ENCODE results near the gene PLEKHS1.
"Not testable (repeated sequence)": the region's sequence is repeated elsewhere in the genome, so short reads cannot be mapped to it uniquely, and the experiment has no call there.

The PLEKHS1 gene

GRCh38 chr10:113780681-113781250, 29.3 kb downstream of the PLEKHS1 start:
- H3K4me1 ChIP-seq (ENCODE audit: insufficient read depth, low read length): no peaks in the 10 kb centered on the region
- H3K36me3 ChIP-seq (ENCODE audit: insufficient read depth, low read length): no peaks in the 10 kb centered on the region
- H3K27me3 ChIP-seq (ENCODE audit: insufficient read depth, low read length): peaks cover 13% of the 10 kb centered on the region
- H2AFZ ChIP-seq (ENCODE audit: low read depth, low read length): no peak overlapping the region
- no peak overlapping the region for H3K4me3 ChIP-seq (ENCODE audit: low read length)
- H3K9me3 ChIP-seq (ENCODE audit: low read length): no peaks in the 10 kb centered on the region

DNA sequence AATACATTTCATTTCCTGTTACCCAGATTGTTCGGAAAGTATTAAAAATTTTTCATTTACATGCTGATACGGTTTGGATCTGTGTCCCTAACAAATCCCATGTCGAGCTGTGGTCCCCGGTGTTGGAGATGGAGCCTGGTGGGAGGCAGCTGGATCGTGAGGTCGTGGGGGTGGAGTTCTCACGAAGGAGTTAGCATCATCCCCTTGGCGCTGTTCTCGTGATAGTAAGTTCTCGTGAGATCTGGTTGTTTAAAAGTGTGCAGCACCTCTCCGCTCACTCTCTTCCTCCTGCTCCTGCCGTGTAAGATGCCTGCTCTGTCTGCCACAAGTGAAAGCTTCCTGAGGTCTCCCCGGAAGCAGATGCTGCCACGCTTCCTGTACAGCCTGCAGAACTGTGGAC, 30.9 kb downstream of the PLEKHS1 start:
- H3K36me3 ChIP-seq (ENCODE audit: insufficient read depth, low read length): no peaks in the 10 kb centered on the region
- H3K4me1 ChIP-seq (ENCODE audit: insufficient read depth, low read length): no peaks in the 10 kb centered on the region
- peaks cover 13% of the 10 kb centered on the region for H3K27me3 ChIP-seq (ENCODE audit: insufficient read depth, low read length)
- no peaks in the 10 kb centered on the region for H3K9me3 ChIP-seq (ENCODE audit: low read length)
- H2AFZ ChIP-seq (ENCODE audit: low read depth, low read length): no peak overlapping the region
- no peak overlapping the region for H3K4me3 ChIP-seq (ENCODE audit: low read length)

DNA sequence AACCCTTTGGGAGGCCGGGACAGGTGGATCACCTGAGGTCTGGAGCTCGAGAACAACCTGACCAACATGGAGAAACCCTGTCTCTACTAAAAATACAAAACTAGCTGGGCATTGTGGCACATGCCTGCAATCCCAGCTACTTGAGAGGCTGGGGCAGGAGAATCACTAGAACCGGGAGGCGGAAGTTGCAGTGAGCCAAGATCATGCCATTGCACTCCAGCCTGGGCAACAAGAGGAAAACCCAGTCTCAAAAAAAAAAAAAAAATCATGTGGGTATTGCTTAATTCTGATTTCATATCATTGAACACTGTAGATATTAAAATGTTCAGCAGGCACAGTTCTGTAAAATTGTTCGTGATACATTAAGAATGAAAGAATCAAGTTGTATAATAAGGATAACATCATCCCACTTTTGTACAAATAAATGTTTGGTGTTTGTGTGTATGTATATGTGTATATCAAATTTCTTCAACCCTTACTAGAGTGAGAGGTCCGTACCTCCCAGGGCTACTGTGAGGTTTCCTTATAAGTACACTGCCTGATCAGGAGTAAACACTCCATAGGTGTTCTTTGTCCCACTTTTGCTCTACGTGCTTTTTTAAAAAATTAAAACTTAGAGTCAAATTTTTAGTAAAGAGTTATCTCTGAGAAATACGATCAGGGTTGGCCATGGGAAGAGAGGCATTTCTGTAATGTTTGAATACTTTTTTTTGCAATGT, 31.7 kb downstream of the PLEKHS1 start:
- H3K36me3 ChIP-seq (ENCODE audit: insufficient read depth, low read length): no peaks in the 10 kb centered on the region
- no peaks in the 10 kb centered on the region for H3K9me3 ChIP-seq (ENCODE audit: low read length)
- no peaks in the 10 kb centered on the region for H3K4me1 ChIP-seq (ENCODE audit: insufficient read depth, low read length)
- no peak overlapping the region for H2AFZ ChIP-seq (ENCODE audit: low read depth, low read length)
- peaks cover 13% of the 10 kb centered on the region for H3K27me3 ChIP-seq (ENCODE audit: insufficient read depth, low read length)
- no peak overlapping the region for H3K4me3 ChIP-seq (ENCODE audit: low read length)

DNA sequence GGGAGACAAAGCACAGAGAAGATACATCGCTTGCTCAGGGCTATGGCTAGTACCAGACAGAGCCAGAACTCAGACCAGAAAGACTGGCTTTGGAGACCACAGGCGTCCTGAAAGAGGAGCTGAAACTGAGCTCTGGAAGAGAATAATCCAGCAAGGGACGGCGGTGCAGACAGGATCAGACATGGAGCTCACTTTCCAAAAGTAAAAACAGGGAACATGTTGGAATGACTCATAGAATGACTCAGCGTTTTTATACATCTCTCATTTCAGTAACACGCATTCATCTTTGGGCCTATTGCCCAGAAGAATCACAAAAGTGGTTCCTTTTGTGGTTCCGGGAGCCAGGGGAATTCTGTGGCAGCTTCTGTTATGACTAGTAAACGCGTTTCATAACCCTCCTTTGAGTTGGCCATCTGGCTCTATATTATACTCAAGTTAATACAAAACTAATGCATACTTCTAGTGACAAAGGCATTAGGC, 37.2 kb downstream of the PLEKHS1 start:
- no peaks in the 10 kb centered on the region for H3K9me3 ChIP-seq (ENCODE audit: low read length)
- no peak overlapping the region for H2AFZ ChIP-seq (ENCODE audit: low read depth, low read length)
- no peak overlapping the region for H3K4me3 ChIP-seq (ENCODE audit: low read length)

GRCh38 chr10:113791691-113792090, 40.2 kb downstream of the PLEKHS1 start:
- Histone ChIP-seq H3K4me3 (ENCODE audit: low read length) (no peak overlapping the region), H3K4me1 (ENCODE audit: insufficient read depth, low read length) (no peaks in the 10 kb centered on the region), H2AFZ (ENCODE audit: low read depth, low read length) (no peak overlapping the region), H3K27me3 (ENCODE audit: insufficient read depth, low read length) (peaks cover 7% of the 10 kb centered on the region), H3K9me3 (ENCODE audit: low read length) (no peaks in the 10 kb centered on the region), H3K36me3 (ENCODE audit: insufficient read depth, low read length) (no peaks in the 10 kb centered on the region)

More for the DNA sequence above, 37.2 kb downstream of the PLEKHS1 start:
- Histone ChIP-seq H3K36me3 (ENCODE audit: insufficient read depth, low read length) (no peaks in the 10 kb centered on the region), H3K4me1 (ENCODE audit: insufficient read depth, low read length) (no peaks in the 10 kb centered on the region), H3K27me3 (ENCODE audit: insufficient read depth, low read length) (peaks cover 4% of the 10 kb centered on the region)

GRCh38 chr10:113801569-113801968, 50.1 kb downstream of the PLEKHS1 start:
- H2AFZ ChIP-seq (ENCODE audit: low read depth, low read length): no peak overlapping the region
- no peaks in the 10 kb centered on the region for H3K9me3 ChIP-seq (ENCODE audit: low read length)
- H3K27me3 ChIP-seq (ENCODE audit: insufficient read depth, low read length): peaks cover 5% of the 10 kb centered on the region
- H3K4me3 ChIP-seq (ENCODE audit: low read length): no peak overlapping the region
- H3K4me1 ChIP-seq (ENCODE audit: insufficient read depth, low read length): no peaks in the 10 kb centered on the region
- no peaks in the 10 kb centered on the region for H3K36me3 ChIP-seq (ENCODE audit: insufficient read depth, low read length)

DNA sequence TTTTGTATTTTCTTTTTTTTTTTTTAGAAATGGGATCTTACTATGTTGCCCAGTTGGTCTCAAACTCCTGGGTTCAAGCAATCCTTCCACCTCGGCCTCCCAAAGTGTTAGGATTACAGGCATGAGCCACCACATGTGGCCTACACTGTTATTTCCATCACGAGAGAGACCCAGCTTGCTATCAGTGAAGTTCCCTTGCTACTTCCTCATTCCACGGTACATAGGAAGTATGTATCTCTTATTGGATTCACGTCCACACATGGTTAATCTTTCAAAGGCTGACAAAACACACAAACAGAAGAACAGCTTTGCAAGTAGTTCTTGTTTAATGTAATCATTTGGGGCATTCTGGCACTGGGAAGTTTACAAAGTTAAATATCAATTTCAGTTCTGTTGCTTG, 51.5 kb downstream of the PLEKHS1 start:
- Histone ChIP-seq H3K9me3 (ENCODE audit: low read length) (no peaks in the 10 kb centered on the region), H3K4me3 (ENCODE audit: low read length) (no peak overlapping the region), H3K27me3 (ENCODE audit: insufficient read depth, low read length) (peaks cover 5% of the 10 kb centered on the region), H3K36me3 (ENCODE audit: insufficient read depth, low read length) (no peaks in the 10 kb centered on the region), H2AFZ (ENCODE audit: low read depth, low read length) (no peak overlapping the region), H3K4me1 (ENCODE audit: insufficient read depth, low read length) (no peaks in the 10 kb centered on the region)

- no peak overlapping the region for H3K4me3 ChIP-seq (ENCODE audit: low read length)
- no peak overlapping the region for H2AFZ ChIP-seq (ENCODE audit: low read depth, low read length)
- H3K9me3 ChIP-seq (ENCODE audit: low read length): no peaks in the 10 kb centered on the region
- no peaks in the 10 kb centered on the region for H3K4me1 ChIP-seq (ENCODE audit: insufficient read depth, low read length)
- H3K27me3 ChIP-seq (ENCODE audit: insufficient read depth, low read length): peaks cover 14% of the 10 kb centered on the region
- no peaks in the 10 kb centered on the region for H3K36me3 ChIP-seq (ENCODE audit: insufficient read depth, low read length)
These were observed 55.0 kb downstream of the PLEKHS1 start for GRCh38 chr10:113806503-113806902.

- Histone ChIP-seq H3K4me1 (ENCODE audit: insufficient read depth, low read length) (no peaks in the 10 kb centered on the region), H3K4me3 (ENCODE audit: low read length) (no peak overlapping the region), H2AFZ (ENCODE audit: low read depth, low read length) (no peak overlapping the region), H3K9me3 (ENCODE audit: low read length) (no peaks in the 10 kb centered on the region), H3K27me3 (ENCODE audit: insufficient read depth, low read length) (peaks cover 13% of the 10 kb centered on the region), H3K36me3 (ENCODE audit: insufficient read depth, low read length) (no peaks in the 10 kb centered on the region)
These were observed 56.7 kb downstream of the PLEKHS1 start for GRCh38 chr10:113808168-113808567.

DNA sequence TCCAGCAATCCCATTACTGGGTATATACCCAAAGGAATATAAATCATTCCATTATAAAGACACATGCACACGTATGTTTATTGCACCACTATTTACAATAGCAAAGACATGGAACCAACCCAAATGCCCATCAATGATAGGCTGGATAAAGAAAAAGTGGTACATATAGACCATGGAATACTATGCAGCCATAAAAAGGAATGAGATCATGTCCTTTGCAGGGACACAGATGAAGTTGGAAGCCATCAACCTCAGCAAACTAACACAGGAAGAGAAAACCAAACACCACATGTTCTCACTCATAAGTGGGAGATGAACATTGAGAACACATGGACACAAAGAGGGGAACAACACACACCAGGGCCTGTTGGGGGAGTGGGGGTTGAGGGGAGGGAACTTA, 63.2 kb downstream of the PLEKHS1 start:
- H3K4me1 ChIP-seq (ENCODE audit: insufficient read depth, low read length); H3K9me3 ChIP-seq (ENCODE audit: low read length); H3K4me3 ChIP-seq (ENCODE audit: low read length); H2AFZ ChIP-seq (ENCODE audit: low read depth, low read length); H3K36me3 ChIP-seq (ENCODE audit: insufficient read depth, low read length); H3K27me3 ChIP-seq (ENCODE audit: insufficient read depth, low read length): not testable (repeated sequence)

DNA sequence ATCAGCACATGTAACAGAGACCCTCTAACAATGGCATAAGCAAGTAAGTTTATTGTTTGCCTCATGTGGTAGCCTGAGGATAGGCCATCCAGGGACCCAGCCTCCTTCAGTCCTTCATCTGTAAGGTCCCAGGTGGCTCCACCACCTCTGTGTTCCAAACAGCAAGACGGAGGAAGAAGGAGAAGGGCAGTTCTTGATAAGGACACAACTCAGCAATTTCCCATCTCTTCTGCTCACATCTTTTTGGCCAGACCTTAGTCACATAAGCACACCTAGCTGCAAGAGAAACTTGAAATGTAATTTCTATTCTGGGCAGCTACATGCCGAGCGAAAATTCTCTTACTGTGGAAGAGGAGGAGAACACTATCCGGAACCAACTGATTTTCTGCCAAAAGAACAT, 68.5 kb downstream of the PLEKHS1 start:
- no peaks in the 10 kb centered on the region for H3K4me1 ChIP-seq (ENCODE audit: insufficient read depth, low read length)
- H3K27me3 ChIP-seq (ENCODE audit: insufficient read depth, low read length): peaks cover 5% of the 10 kb centered on the region
- no peak overlapping the region for H2AFZ ChIP-seq (ENCODE audit: low read depth, low read length)
- no peaks in the 10 kb centered on the region for H3K36me3 ChIP-seq (ENCODE audit: insufficient read depth, low read length)
- no peak overlapping the region for H3K4me3 ChIP-seq (ENCODE audit: low read length)
- H3K9me3 ChIP-seq (ENCODE audit: low read length): no peaks in the 10 kb centered on the region

- Histone ChIP-seq H3K36me3 (ENCODE audit: insufficient read depth, low read length) (no peaks in the 10 kb centered on the region), H3K4me3 (ENCODE audit: low read length) (no peak overlapping the region), H2AFZ (ENCODE audit: low read depth, low read length) (no peak overlapping the region), H3K9me3 (ENCODE audit: low read length) (no peaks in the 10 kb centered on the region), H3K4me1 (ENCODE audit: insufficient read depth, low read length) (no peaks in the 10 kb centered on the region), H3K27me3 (ENCODE audit: insufficient read depth, low read length) (peaks cover 5% of the 10 kb centered on the region)
These were observed 69.0 kb downstream of the PLEKHS1 start for GRCh38 chr10:113820507-113820906.

DNA sequence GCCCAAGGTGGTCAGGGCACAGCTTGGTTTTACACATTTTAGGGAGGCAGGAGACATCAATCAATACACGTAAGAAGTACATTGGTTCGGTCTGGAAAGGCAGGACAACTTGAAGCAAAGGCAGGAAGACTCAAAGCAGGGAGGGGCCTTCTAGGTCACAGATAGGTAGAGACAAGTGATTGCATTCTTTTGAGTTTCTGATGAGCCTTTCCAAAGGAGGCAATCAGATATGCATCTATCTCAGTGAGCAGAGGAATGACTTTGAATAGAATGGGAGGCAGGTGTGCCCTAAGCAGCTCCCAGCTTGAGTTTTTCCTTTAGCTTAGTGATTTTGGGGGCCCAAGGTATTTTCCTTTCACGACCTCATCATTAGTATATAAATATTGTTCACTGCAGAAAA, 69.8 kb downstream of the PLEKHS1 start:
- H3K27me3 ChIP-seq (ENCODE audit: insufficient read depth, low read length); H3K4me1 ChIP-seq (ENCODE audit: insufficient read depth, low read length); H3K9me3 ChIP-seq (ENCODE audit: low read length); H3K36me3 ChIP-seq (ENCODE audit: insufficient read depth, low read length); H3K4me3 ChIP-seq (ENCODE audit: low read length); H2AFZ ChIP-seq (ENCODE audit: low read depth, low read length): not testable (repeated sequence)

DNA sequence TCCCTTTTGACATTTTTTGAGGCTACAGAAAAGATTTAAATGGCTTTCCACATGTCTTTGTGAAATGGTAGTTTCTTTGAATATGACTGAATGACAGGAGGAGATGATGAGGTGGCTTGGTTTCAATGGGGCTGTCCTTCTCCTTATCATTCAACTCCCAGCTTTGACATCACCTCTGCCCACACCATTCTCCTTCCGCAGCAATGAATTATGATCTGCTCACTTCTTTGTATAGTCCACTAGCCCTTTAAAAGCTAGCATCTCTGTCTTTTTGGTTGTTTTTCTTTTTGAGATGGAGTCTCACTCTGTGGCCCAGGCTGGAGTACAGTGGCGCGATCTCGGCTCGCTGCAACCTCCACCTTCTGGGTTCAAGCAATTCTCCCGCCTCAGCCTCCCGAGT, 70.7 kb downstream of the PLEKHS1 start:
- Histone ChIP-seq H2AFZ (ENCODE audit: low read depth, low read length) (no peak overlapping the region), H3K4me1 (ENCODE audit: insufficient read depth, low read length) (no peaks in the 10 kb centered on the region), H3K36me3 (ENCODE audit: insufficient read depth, low read length) (no peaks in the 10 kb centered on the region), H3K9me3 (ENCODE audit: low read length) (no peaks in the 10 kb centered on the region), H3K27me3 (ENCODE audit: insufficient read depth, low read length) (peaks cover 8% of the 10 kb centered on the region), H3K4me3 (ENCODE audit: low read length) (no peak overlapping the region)

Measured in neuron (in vitro differentiated cells).